Measurements from ENCODE around the gene ARHGAP8. TPM values are rescaled to one million over a fixed set of nuclear protein-coding genes. Genes with fewer than 3 reads are reported as not detected.

ARHGAP8 gene
- total and polyA plus RNA-seq, 3 donors from 2014 or later: 9.5 to 15.0 (median 9.7) TPM

DNA sequence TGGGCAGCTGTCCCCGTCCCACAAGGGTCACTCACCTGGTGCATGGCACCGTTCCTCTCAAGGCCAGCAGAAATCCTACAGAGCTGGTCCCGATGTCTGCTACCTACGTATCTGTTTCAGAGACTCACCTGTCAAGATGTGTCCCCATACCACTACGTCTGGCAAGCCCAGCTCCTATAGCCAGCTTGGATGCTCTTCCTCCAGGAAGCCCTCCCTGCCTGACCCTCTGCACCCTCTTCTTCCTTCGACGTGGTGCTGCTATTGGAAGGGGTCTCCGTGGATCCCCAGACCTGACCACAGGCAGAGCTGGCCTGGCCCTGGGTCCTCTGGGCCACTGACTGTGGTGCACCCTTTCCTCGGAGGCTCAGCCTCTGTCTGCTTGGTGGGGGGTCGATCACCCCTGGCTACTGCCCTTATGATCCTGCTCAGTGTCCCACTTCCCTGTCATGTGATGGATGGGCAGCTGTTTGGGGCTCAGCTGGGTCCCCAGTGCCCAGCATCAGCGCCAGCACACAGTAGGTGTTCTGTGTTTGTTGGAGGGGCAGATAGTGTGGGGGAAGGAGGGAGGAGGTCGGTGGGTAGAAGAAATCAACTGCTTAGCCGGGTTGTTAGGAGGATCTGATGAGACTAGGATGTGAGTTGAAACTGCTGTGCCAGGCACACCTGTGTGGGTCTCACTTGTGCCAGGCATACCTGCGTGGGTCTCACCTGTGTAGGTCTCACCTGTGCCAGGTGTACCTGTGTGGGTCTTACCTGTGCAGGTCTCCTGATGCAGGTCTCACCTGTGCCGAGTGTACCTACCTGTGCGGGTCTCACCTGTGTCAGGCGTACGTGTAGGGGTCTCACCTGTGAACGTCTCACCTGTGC is 21.7 kb upstream of the ARHGAP8 start:
- DNase-seq: no peak
- Histone ChIP-seq H3K27me3 (no peaks in the 10 kb centered on the region), H3K4me3 (no peak overlapping the region), H3K4me1 (peaks cover 6% of the 10 kb centered on the region), H3K27ac (no peak overlapping the region), H3K9me3 (no peaks in the 10 kb centered on the region), H3K36me3 (ENCODE audit: low read depth, missing control alignments) (no peaks in the 10 kb centered on the region)
- intact Hi-C loops (cut with DNase I; ENCODE audit: low total_unique reads): no loop called here
- WGBS, 2 donors: 76 to 84% methylated on average over 9 to 19 of the region's 19 CpGs
- TF ChIP-seq, protein P1, sequence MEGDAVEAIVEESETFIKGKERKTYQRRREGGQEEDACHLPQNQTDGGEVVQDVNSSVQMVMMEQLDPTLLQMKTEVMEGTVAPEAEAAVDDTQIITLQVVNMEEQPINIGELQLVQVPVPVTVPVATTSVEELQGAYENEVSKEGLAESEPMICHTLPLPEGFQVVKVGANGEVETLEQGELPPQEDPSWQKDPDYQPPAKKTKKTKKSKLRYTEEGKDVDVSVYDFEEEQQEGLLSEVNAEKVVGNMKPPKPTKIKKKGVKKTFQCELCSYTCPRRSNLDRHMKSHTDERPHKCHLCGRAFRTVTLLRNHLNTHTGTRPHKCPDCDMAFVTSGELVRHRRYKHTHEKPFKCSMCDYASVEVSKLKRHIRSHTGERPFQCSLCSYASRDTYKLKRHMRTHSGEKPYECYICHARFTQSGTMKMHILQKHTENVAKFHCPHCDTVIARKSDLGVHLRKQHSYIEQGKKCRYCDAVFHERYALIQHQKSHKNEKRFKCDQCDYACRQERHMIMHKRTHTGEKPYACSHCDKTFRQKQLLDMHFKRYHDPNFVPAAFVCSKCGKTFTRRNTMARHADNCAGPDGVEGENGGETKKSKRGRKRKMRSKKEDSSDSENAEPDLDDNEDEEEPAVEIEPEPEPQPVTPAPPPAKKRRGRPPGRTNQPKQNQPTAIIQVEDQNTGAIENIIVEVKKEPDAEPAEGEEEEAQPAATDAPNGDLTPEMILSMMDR (IDR thresholded peaks at IDR 0.05): no peak
- TF ChIP-seq POLR2A (IDR thresholded peaks at IDR 0.05): no peak

DNA sequence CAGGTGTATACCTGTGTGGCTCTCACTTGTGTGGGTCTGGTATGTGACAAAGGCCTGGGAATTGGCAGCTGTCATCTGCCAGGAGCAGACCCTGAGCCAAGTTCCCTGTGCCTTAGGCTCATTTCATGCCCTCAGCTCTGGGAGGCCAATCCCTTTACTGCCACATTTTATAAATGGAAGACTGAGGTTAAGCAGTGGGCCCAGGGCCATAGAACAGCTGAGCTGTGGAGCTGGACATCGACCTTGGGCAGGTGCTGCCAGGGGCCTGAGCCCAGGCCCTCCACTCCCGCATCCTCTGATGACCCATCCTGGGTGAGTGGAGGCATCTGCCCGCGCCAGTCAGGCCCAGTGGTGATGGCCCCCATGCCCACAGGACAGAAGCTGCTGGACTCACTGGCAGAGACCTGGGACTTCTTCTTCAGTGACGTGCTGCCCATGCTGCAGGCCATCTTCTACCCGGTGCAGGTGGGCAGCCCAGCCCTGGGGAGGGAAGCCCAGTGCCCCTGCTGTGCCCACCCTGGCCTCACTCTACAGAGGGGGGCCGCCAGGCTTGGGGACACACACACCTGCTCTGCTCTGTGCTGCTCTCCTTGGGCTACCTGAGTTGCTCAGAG is 20.9 kb upstream of the ARHGAP8 start:
- H3K27ac ChIP-seq: no peak overlapping the region
- DNase-seq: no peak
- no peak overlapping the region for H3K4me3 ChIP-seq
- H3K4me1 ChIP-seq: peaks cover 6% of the 10 kb centered on the region
- no peaks in the 10 kb centered on the region for H3K27me3 ChIP-seq
- intact Hi-C loops (cut with DNase I; ENCODE audit: low total_unique reads): no loop called here
- TF ChIP-seq, protein P1 (IDR thresholded peaks at IDR 0.05): no peak
- TF ChIP-seq POLR2A (IDR thresholded peaks at IDR 0.05): no peak
- no peaks in the 10 kb centered on the region for H3K9me3 ChIP-seq
- WGBS, 2 donors: 79% methylated on average over 7 of the region's 7 CpGs; no CpG with 5 or more reads in 1 of the 2 donors
- no peaks in the 10 kb centered on the region for H3K36me3 ChIP-seq (ENCODE audit: low read depth, missing control alignments)

DNA sequence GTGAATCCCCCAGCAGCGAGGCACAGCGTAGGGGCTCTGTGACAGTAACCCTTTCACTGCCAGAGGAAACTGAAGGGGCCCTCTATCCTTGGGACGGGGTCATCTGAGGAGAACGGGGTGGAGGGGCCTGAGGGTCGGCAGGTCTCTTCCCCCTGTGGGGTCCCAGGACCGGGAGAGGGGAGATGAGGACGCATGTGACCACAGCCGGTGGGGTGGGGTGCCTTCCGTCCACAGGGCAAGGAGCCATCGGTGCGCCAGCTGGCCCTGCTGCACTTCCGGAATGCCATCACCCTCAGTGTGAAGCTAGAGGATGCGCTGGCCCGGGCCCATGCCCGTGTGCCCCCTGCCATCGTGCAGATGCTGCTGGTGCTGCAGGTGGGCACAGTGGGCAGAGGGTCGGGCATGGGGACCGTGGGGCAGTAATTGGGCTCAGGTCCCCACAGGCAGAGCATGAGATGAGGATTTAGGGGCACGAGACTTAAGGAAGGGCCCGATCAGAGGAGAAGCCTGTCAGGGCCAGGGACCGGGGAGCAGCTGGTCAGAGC is 20.3 kb upstream of the ARHGAP8 start:
- H3K4me3 ChIP-seq: no peak overlapping the region
- peaks cover 6% of the 10 kb centered on the region for H3K4me1 ChIP-seq
- intact Hi-C loops (cut with DNase I; ENCODE audit: low total_unique reads): no loop called here
- no peaks in the 10 kb centered on the region for H3K27me3 ChIP-seq
- DNase-seq: no peak
- no peaks in the 10 kb centered on the region for H3K9me3 ChIP-seq
- H3K36me3 ChIP-seq (ENCODE audit: low read depth, missing control alignments): no peaks in the 10 kb centered on the region
- no peak overlapping the region for H3K27ac ChIP-seq
- 87 to 90% methylated on average over 9 to 10 of the region's 21 CpGs for WGBS, 2 donors
- TF ChIP-seq, protein P1 (IDR thresholded peaks at IDR 0.05): no peak
- TF ChIP-seq POLR2A (IDR thresholded peaks at IDR 0.05): no peak

DNA sequence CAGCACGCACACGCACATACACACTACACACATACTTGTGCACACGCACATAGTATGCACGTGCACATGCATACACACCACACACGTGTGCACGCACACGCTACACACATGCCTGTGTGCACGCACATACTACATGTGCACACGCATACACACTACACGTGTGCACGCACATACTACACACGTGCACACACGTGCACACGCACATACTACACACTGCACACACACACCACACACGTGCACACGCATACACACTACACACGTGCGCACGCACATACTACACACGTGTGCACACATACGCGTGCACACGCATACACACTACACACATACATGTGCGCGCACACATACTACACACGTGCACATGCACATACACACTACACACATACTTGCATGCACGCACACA is 19.7 kb upstream of the ARHGAP8 start:
- H3K36me3 ChIP-seq (ENCODE audit: low read depth, missing control alignments): no peaks in the 10 kb centered on the region
- WGBS, 2 donors: 86 to 88% methylated on average over 25 to 27 of the region's 27 CpGs
- H3K4me1 ChIP-seq: peaks cover 6% of the 10 kb centered on the region
- H3K4me3 ChIP-seq: no peak overlapping the region
- no peak for DNase-seq
- intact Hi-C loops (cut with DNase I; ENCODE audit: low total_unique reads): no loop called here
- no peaks in the 10 kb centered on the region for H3K27me3 ChIP-seq
- H3K9me3 ChIP-seq: no peaks in the 10 kb centered on the region
- TF ChIP-seq, protein P1 (IDR thresholded peaks at IDR 0.05): no peak
- no peak for TF ChIP-seq POLR2A (IDR thresholded peaks at IDR 0.05)
- H3K27ac ChIP-seq: no peak overlapping the region
